Loucy (cell line): ENCODE data around the gene SDHA.

Experiments
- CTCF ChIP-seq: fragments of 200-600 bp; sonication (generic); conservative IDR thresholded peaks from 2 replicates; pipeline ENCODE4 v1.5.1; 2014; ENCODE audit warnings: mild to moderate bottlenecking, antibody characterized with exemption, low read length
- EZH2phosphoT487 ChIP-seq: fragments of 200-600 bp; IDR thresholded peaks from 2 replicates; pipeline ENCODE4 v1.6.1; 2018; ENCODE audit warnings: antibody characterized with exemption, mild to moderate bottlenecking, moderate library complexity, borderline replicate concordance

GRCh38 chr5:192970-193831, 24.9 kb upstream of the SDHA start:
- TF ChIP-seq CTCF, result no peak
- TF ChIP-seq EZH2phosphoT487, result no peak
